H9 (cell line): Measurements from ENCODE around the gene GALNT17. TPM values are rescaled to one million over a fixed set of nuclear protein-coding genes. Genes with fewer than 3 reads are reported as not detected.
"Not testable (repeated sequence)": the region's sequence is repeated elsewhere in the genome, so short reads cannot be mapped to it uniquely, and the experiment has no call there.

ENCODE experiments used
- DNase-seq: peaks from one replicate; pipeline ENCODE4 v3.0.0-alpha.2; 2017
- H2AFZ ChIP-seq: one replicate; pipeline ENCODE4 v1.6.1; 2013; ENCODE audit warnings: mild to moderate bottlenecking, low read length, control low read depth, moderate library complexity
- H2AK5ac ChIP-seq: 2 replicates; pipeline ENCODE4 v1.6.1; 2013; ENCODE audit warnings: low read length, control low read depth, mixed read lengths; ENCODE audit not compliant: insufficient read length
- H2BK120ac ChIP-seq: one replicate; pipeline ENCODE4 v1.6.1; 2013; ENCODE audit warnings: low read depth, mild to moderate bottlenecking, low read length, control low read depth, inconsistent platforms; ENCODE audit not compliant: poor library complexity, severe bottlenecking
- H2BK12ac ChIP-seq: 2 replicates; pipeline ENCODE4 v1.6.1; 2013; ENCODE audit warnings: low read length, control low read depth, mixed read lengths, low read depth; ENCODE audit not compliant: insufficient read length
- H2BK15ac ChIP-seq: 2 replicates; pipeline ENCODE4 v1.6.1; 2013; ENCODE audit warnings: low read depth, low read length, control low read depth
- H2BK20ac ChIP-seq: one replicate; pipeline ENCODE4 v1.6.1; 2013; ENCODE audit warnings: low read depth, mild to moderate bottlenecking, low read length, control low read depth, inconsistent platforms; ENCODE audit not compliant: poor library complexity, severe bottlenecking
- H2BK5ac ChIP-seq: 2 replicates; pipeline ENCODE4 v1.6.1; 2013; ENCODE audit warnings: low read length, control low read depth, mixed read lengths; ENCODE audit not compliant: insufficient read length
- H3K14ac ChIP-seq: 2 replicates; pipeline ENCODE4 v1.6.1; 2013; ENCODE audit warnings: low read length, control low read depth; ENCODE audit not compliant: insufficient read depth
- H3K18ac ChIP-seq: 2 replicates; pipeline ENCODE4 v1.6.1; 2013; ENCODE audit warnings: low read depth, mild to moderate bottlenecking, mixed read lengths, low read length, control low read depth; ENCODE audit not compliant: insufficient read length
- H3K23ac ChIP-seq: 2 replicates; pipeline ENCODE4 v1.6.1; 2013; ENCODE audit warnings: low read length, control low read depth, mixed read lengths, low read depth; ENCODE audit not compliant: insufficient read length
- H3K23me2 ChIP-seq: 2 replicates; pipeline ENCODE4 v1.6.1; 2013; ENCODE audit warnings: low read depth, mild to moderate bottlenecking, mixed read lengths, low read length, control low read depth; ENCODE audit not compliant: insufficient read length, poor library complexity, severe bottlenecking
- H3K27ac ChIP-seq: 2 replicates; pipeline ENCODE4 v1.5.1; 2013; ENCODE audit warnings: low read length, control low read depth, mixed read lengths, low read depth; ENCODE audit not compliant: insufficient read length
- H3K27me3 ChIP-seq: 2 replicates; pipeline ENCODE4 v1.6.1; 2013; ENCODE audit warnings: low read length, control low read depth, inconsistent platforms; ENCODE audit not compliant: insufficient read depth
- H3K4ac ChIP-seq: 2 replicates; pipeline ENCODE4 v1.6.1; 2013; ENCODE audit warnings: low read depth, mild to moderate bottlenecking, control low read depth, inconsistent platforms, low read length, moderate library complexity
- H3K4me1 ChIP-seq: 2 replicates; pipeline ENCODE4 v1.6.1; 2013; ENCODE audit warnings: low read length, control low read depth, inconsistent platforms; ENCODE audit not compliant: insufficient read depth
- H3K4me2 ChIP-seq: 2 replicates; pipeline ENCODE4 v1.6.1; 2013; ENCODE audit warnings: low read length, control low read depth, mixed read lengths; ENCODE audit not compliant: insufficient read length, insufficient read depth
- H3K56ac ChIP-seq: 2 replicates; pipeline ENCODE4 v1.6.1; 2013; ENCODE audit warnings: low read depth, mild to moderate bottlenecking, mixed read lengths, low read length, control low read depth; ENCODE audit not compliant: insufficient read length
- H3K79me1 ChIP-seq: 2 replicates; pipeline ENCODE4 v1.6.1; 2013; ENCODE audit warnings: low read depth, mild to moderate bottlenecking, moderate library complexity, low read length, control low read depth, inconsistent platforms; ENCODE audit not compliant: insufficient read depth, poor library complexity, severe bottlenecking
- H3K79me2 ChIP-seq: 2 replicates; pipeline ENCODE4 v1.6.1; 2013; ENCODE audit warnings: low read length, control low read depth, inconsistent platforms; ENCODE audit not compliant: insufficient read depth
- H3K9ac ChIP-seq: 2 replicates; pipeline ENCODE4 v1.6.1; 2013; ENCODE audit warnings: low read length, control low read depth, mixed read lengths; ENCODE audit not compliant: insufficient read length; ENCODE audit errors: extremely low read depth
- H3K9me3 ChIP-seq: one replicate; pipeline ENCODE4 v1.6.1; 2013; ENCODE audit warnings: low read depth, low read length, inconsistent platforms; ENCODE audit not compliant: control insufficient read depth
- H3T11ph ChIP-seq: one replicate; pipeline ENCODE4 v1.6.1; 2013; ENCODE audit warnings: mild to moderate bottlenecking, low read length, control low read depth, inconsistent platforms
- H4K20me1 ChIP-seq: one replicate; pipeline ENCODE4 v1.6.1; 2013; ENCODE audit not compliant: control insufficient read depth, insufficient read length, insufficient read depth
- H4K5ac ChIP-seq: 2 replicates; pipeline ENCODE4 v1.6.1; 2013; ENCODE audit warnings: low read depth, mild to moderate bottlenecking, mixed read lengths, low read length, control low read depth; ENCODE audit not compliant: insufficient read length
- H4K8ac ChIP-seq: replicated peaks from 2 replicates; pipeline ENCODE4 v1.6.1; 2013; ENCODE audit warnings: low read length, control low read depth, mixed read lengths, low read depth; ENCODE audit not compliant: insufficient read length
- H4K91ac ChIP-seq: 2 replicates; pipeline ENCODE4 v1.6.1; 2013; ENCODE audit warnings: low read depth, mild to moderate bottlenecking, moderate library complexity, mixed read lengths, low read length, control low read depth; ENCODE audit not compliant: insufficient read length
- H3K27ac Mint-ChIP-seq, 3 experiments: 2 replicates in 2 of 3; 3 replicates in 1 of 3; pipeline ENCODE4 v1.8.0; 2020 to 2021; ENCODE audit warnings: mixed read lengths in 3 of 3, mild to moderate bottlenecking in 1 of 3, moderate library complexity in 1 of 3
- H3K27me3 Mint-ChIP-seq: 2 replicates; pipeline ENCODE4 v1.8.0; 2021; ENCODE audit warnings: low read depth, mild to moderate bottlenecking, moderate library complexity, mixed read lengths
- H3K36me3 Mint-ChIP-seq, 3 experiments: 2 replicates in 2 of 3; 3 replicates in 1 of 3; pipeline ENCODE4 v1.8.0; 2020 to 2021; ENCODE audit warnings: low read depth in 3 of 3, mixed read lengths in 3 of 3; ENCODE audit not compliant: insufficient read depth in 1 of 3
- H3K4me1 Mint-ChIP-seq, 2 experiments: 2 replicates each; pipeline ENCODE4 v1.8.0; 2020; ENCODE audit warnings: mixed read lengths in 2 of 2
- H3K4me3 Mint-ChIP-seq, 2 experiments: 2 replicates in 1 of 2; 3 replicates in 1 of 2; pipeline ENCODE4 v1.8.0; 2020 to 2021; ENCODE audit warnings: mild to moderate bottlenecking in 2 of 2, mixed read lengths in 2 of 2, moderate library complexity in 1 of 2
- H3K9me3 Mint-ChIP-seq, 2 experiments: 2 replicates in 1 of 2; 3 replicates in 1 of 2; pipeline ENCODE4 v1.8.0; 2020; ENCODE audit warnings: mild to moderate bottlenecking in 2 of 2, mixed read lengths in 2 of 2, moderate library complexity in 1 of 2
- CTCF ChIP-seq: fragments of 200-600 bp; sonication (generic); conservative IDR thresholded peaks from 3 replicates; pipeline ENCODE4 v1.8.0; 2021; ENCODE audit warnings: antibody characterized with exemption, mild to moderate bottlenecking
- WGBS: extraction: QIAGEN DNeasy Blood & Tissue Kit; methylation state at CpG from one replicate; pipeline ENCODE4 v1.1.7; 2013; ENCODE audit warnings: missing lambda C conversion rate, low lambda C conversion rate, mixed read lengths; ENCODE audit not compliant: insufficient read length; ENCODE audit errors: extremely low coverage; 5-methylcytosine and 5-hydroxymethylcytosine counted together
- total RNA-seq: library from RNA; stranded (reverse); gene quantifications from 2 replicates; pipeline ENCODE4 v1.2.1, GENCODE V29; 2021

Gene GALNT17
- total RNA-seq, 1 experiment from 2014 or later, result 43.2 TPM

GRCh38 chr7:71735961-71736556 is 604.1 kb downstream of the GALNT17 start:
- H2AFZ ChIP-seq, result no peak overlapping the region

GRCh38 chr7:71737931-71738540 is 606.1 kb downstream of the GALNT17 start:
- H3K79me1 ChIP-seq, H3K4me2 ChIP-seq, H2BK5ac ChIP-seq, H3K18ac ChIP-seq, H2AK5ac ChIP-seq, H3K27me3 Mint-ChIP-seq, H4K20me1 ChIP-seq, H3K27me3 ChIP-seq, H3K14ac ChIP-seq, H3K56ac ChIP-seq, H3K79me2 ChIP-seq, H4K91ac ChIP-seq, H3K9me3 ChIP-seq, H3K27ac Mint-ChIP-seq, H3K23me2 ChIP-seq, H3K4me1 ChIP-seq, H3K4me3 Mint-ChIP-seq, H3K27ac ChIP-seq, H3K4ac ChIP-seq, H2BK12ac ChIP-seq, H3T11ph ChIP-seq, DNase-seq, H2BK20ac ChIP-seq, H2BK120ac ChIP-seq, H4K8ac ChIP-seq, H4K5ac ChIP-seq, H2BK15ac ChIP-seq, H2AFZ ChIP-seq, H3K23ac ChIP-seq, H3K9ac ChIP-seq: not testable (repeated sequence)
- WGBS, result no CpG with 5 or more reads among the region's 42 CpGs
- Mint-ChIP-seq H3K4me1 (peaks cover 27 to 28% of the 10 kb centered on the region in 2 experiments), H3K9me3 (peaks cover 3 to 19% of the 10 kb centered on the region in 2 experiments; a peak in 4 of 5 replicates), H3K36me3 (peaks cover 0 to 18% (median 0%) of the 10 kb centered on the region in 3 experiments; a peak in 4 of 7 replicates)

More at GRCh38 chr7:71735961-71736556, 604.1 kb downstream of the GALNT17 start:
- H3K4me2 ChIP-seq, result no peak overlapping the region
- no peaks in the 10 kb centered on the region for H3K27me3 ChIP-seq
- H3K27ac ChIP-seq, result no peak overlapping the region
- no peak overlapping the region for H2BK15ac ChIP-seq
- no CpG with 5 or more reads among the region's 7 CpGs for WGBS
- H3K4ac ChIP-seq, result no peak overlapping the region
- H3K36me3 Mint-ChIP-seq, result peaks cover 0 to 21% (median 7%) of the 10 kb centered on the region in 3 experiments; a peak in 5 of 7 replicates
- H3K4me1 ChIP-seq, result peaks cover 4% of the 10 kb centered on the region; the same call in 1 of the 2 replicates
- H2BK120ac ChIP-seq, result no peak overlapping the region
- H3K9me3 ChIP-seq, result no peaks in the 10 kb centered on the region
- no peak overlapping the region for H3K23ac ChIP-seq
- peak; percentile 93 for TF ChIP-seq CTCF
- H2BK20ac ChIP-seq, result no peak overlapping the region
- no peak overlapping the region for H3K14ac ChIP-seq
- no peaks in the 10 kb centered on the region; the same call in 1 of the 2 replicates for H3K27me3 Mint-ChIP-seq
- H2BK12ac ChIP-seq, result no peak overlapping the region
- no peak overlapping the region for H3K56ac ChIP-seq
- H4K20me1 ChIP-seq, result no peaks in the 10 kb centered on the region
- no peaks in the 10 kb centered on the region for H3K79me1 ChIP-seq
- no peak overlapping the region for H2AK5ac ChIP-seq
- no peak overlapping the region; a peak in 1 of 5 replicates for H3K4me3 Mint-ChIP-seq
- H3T11ph ChIP-seq, result no peak overlapping the region
- peak; percentile 80 for DNase-seq
- H3K23me2 ChIP-seq, result peaks cover 3% of the 10 kb centered on the region
- H3K18ac ChIP-seq, result no peak overlapping the region
- no peak overlapping the region for H4K91ac ChIP-seq
- no peak overlapping the region for H4K5ac ChIP-seq
- H3K9ac ChIP-seq, result no peak overlapping the region
- H4K8ac ChIP-seq, result no peak overlapping the region
- peaks cover 31 to 36% of the 10 kb centered on the region in 2 experiments for H3K4me1 Mint-ChIP-seq
- no peaks in the 10 kb centered on the region for H3K79me2 ChIP-seq
- no peak overlapping the region for H2BK5ac ChIP-seq
- peak overlapping the region in 1 of 3 experiments; percentile 22; a peak in 2 of 7 replicates for H3K27ac Mint-ChIP-seq
- peaks cover 9 to 21% of the 10 kb centered on the region in 2 experiments for H3K9me3 Mint-ChIP-seq
